Mesothelial cell of epicardium (in vitro differentiated cells): ENCODE measurements around the gene SDS. TPM values are rescaled to one million over a fixed set of nuclear protein-coding genes. Genes with fewer than 3 reads are reported as not detected.

ENCODE experiments used
- DNase-seq, 2 experiments: peaks; one replicate each; pipeline ENCODE4 v3.0.0; 2021; ENCODE audit warnings: low spot score in 2 of 2; ENCODE audit not compliant: unreplicated experiment in 2 of 2
- H3K27ac Mint-ChIP-seq: 2 replicates; pipeline ENCODE4 v1.8.0; 2021; ENCODE audit warnings: mixed read lengths
- H3K27me3 Mint-ChIP-seq: 2 replicates; pipeline ENCODE4 v1.8.0; 2021; ENCODE audit warnings: low read depth, mixed read lengths
- H3K36me3 Mint-ChIP-seq: 2 replicates; pipeline ENCODE4 v1.8.0; 2021; ENCODE audit warnings: mixed read lengths
- H3K4me1 Mint-ChIP-seq: 2 replicates; pipeline ENCODE4 v1.8.0; 2021; ENCODE audit warnings: mixed read lengths
- H3K4me3 Mint-ChIP-seq: 2 replicates; pipeline ENCODE4 v1.8.0; 2021; ENCODE audit warnings: mild to moderate bottlenecking, moderate library complexity, mixed read lengths
- H3K9me3 Mint-ChIP-seq: 2 replicates; pipeline ENCODE4 v1.8.0; 2021; ENCODE audit warnings: mixed read lengths
- CTCF ChIP-seq: fragments of 200-600 bp; sonication (generic); IDR thresholded peaks from one replicate; pipeline ENCODE4 v1.5.0; 2021; ENCODE audit warnings: antibody characterized with exemption; ENCODE audit not compliant: unreplicated experiment
- total RNA-seq: library from RNA; stranded (reverse); gene quantifications from 3 replicates; pipeline ENCODE4 v1.2.1, GENCODE V29; 2021

The SDS gene
- total RNA-seq, 1 donor from 2014 or later: not detected

GRCh38 chr12:113439606-113440030, 35.9 kb upstream of the SDS start:
- TF ChIP-seq CTCF: peak; percentile 62
- no peaks in the 10 kb centered on the region for H3K4me1 Mint-ChIP-seq
- H3K9me3 Mint-ChIP-seq: no peaks in the 10 kb centered on the region
- no peak overlapping the region for H3K4me3 Mint-ChIP-seq
- peak in 1 of 2 experiments; percentile 69 for DNase-seq
- no peaks in the 10 kb centered on the region for H3K36me3 Mint-ChIP-seq
- H3K27ac Mint-ChIP-seq: no peak overlapping the region
- H3K27me3 Mint-ChIP-seq: peaks cover 36% of the 10 kb centered on the region

- no peak for TF ChIP-seq CTCF
- no peaks in the 10 kb centered on the region for H3K36me3 Mint-ChIP-seq
- no peaks in the 10 kb centered on the region for H3K4me1 Mint-ChIP-seq
- DNase-seq: no peak
- no peak overlapping the region for H3K4me3 Mint-ChIP-seq
- peaks cover 32% of the 10 kb centered on the region for H3K27me3 Mint-ChIP-seq
- H3K9me3 Mint-ChIP-seq: no peaks in the 10 kb centered on the region
- H3K27ac Mint-ChIP-seq: no peak overlapping the region
Observed at GRCh38 chr12:113439301-113439597, 35.6 kb upstream of the SDS start.

GRCh38 chr12:113438523-113439300, 35.0 kb upstream of the SDS start:
- DNase-seq: no peak
- Mint-ChIP-seq H3K4me1 (no peaks in the 10 kb centered on the region), H3K27me3 (peaks cover 30% of the 10 kb centered on the region), H3K4me3 (no peak overlapping the region), H3K9me3 (no peaks in the 10 kb centered on the region), H3K36me3 (no peaks in the 10 kb centered on the region), H3K27ac (no peak overlapping the region)
- no peak for TF ChIP-seq CTCF

- Mint-ChIP-seq H3K4me3 (no peak overlapping the region), H3K27me3 (peaks cover 24% of the 10 kb centered on the region), H3K36me3 (no peaks in the 10 kb centered on the region), H3K27ac (no peak overlapping the region), H3K4me1 (no peaks in the 10 kb centered on the region), H3K9me3 (peaks cover under 1% of the 10 kb centered on the region)
- DNase-seq: no peak
- no peak for TF ChIP-seq CTCF
Observed at GRCh38 chr12:113437729-113438100, 34.0 kb upstream of the SDS start.

- TF ChIP-seq CTCF: no peak
- no peaks in the 10 kb centered on the region for H3K36me3 Mint-ChIP-seq
- peaks cover 4% of the 10 kb centered on the region for H3K9me3 Mint-ChIP-seq
- no peaks in the 10 kb centered on the region for H3K4me1 Mint-ChIP-seq
- no peak overlapping the region for H3K4me3 Mint-ChIP-seq
- DNase-seq: no peak
- peaks cover 21% of the 10 kb centered on the region for H3K27me3 Mint-ChIP-seq
- no peak overlapping the region for H3K27ac Mint-ChIP-seq
Observed at GRCh38 chr12:113436993-113437728, 33.5 kb upstream of the SDS start.
